Effector memory CD4-positive, alpha-beta T cell (primary cell): ENCODE measurements around the gene FOXP4.

ENCODE experiments used
- DNase-seq, 3 donors: peaks; one replicate each; pipeline ENCODE4 v3.0.0-alpha.2; 2020
- H3K27ac ChIP-seq: 2 replicates; pipeline ENCODE4 v1.7.0; 2013; ENCODE audit warnings: mild to moderate bottlenecking, low read length, moderate library complexity; ENCODE audit not compliant: insufficient read depth, poor library complexity, severe bottlenecking
- H3K27me3 ChIP-seq: replicated peaks from 2 replicates; pipeline ENCODE4 v1.7.0; 2013; ENCODE audit warnings: mild to moderate bottlenecking, low read length; ENCODE audit not compliant: insufficient read depth, control insufficient read depth, poor library complexity, severe bottlenecking
- H3K36me3 ChIP-seq: 2 replicates; pipeline ENCODE4 v1.7.0; 2013; ENCODE audit warnings: mild to moderate bottlenecking, low read length, moderate library complexity; ENCODE audit not compliant: control insufficient read depth, insufficient read depth
- H3K4me1 ChIP-seq: 2 replicates; pipeline ENCODE4 v1.7.0; 2013; ENCODE audit warnings: low read length, mild to moderate bottlenecking; ENCODE audit not compliant: control insufficient read depth, insufficient read depth, poor library complexity, severe bottlenecking
- H3K4me3 ChIP-seq: 2 replicates; pipeline ENCODE4 v1.7.0; 2013; ENCODE audit warnings: low read length, low read depth, mild to moderate bottlenecking; ENCODE audit not compliant: insufficient read depth, poor library complexity, severe bottlenecking
- H3K9me3 ChIP-seq: 2 replicates; pipeline ENCODE4 v1.7.0; 2013; ENCODE audit warnings: mild to moderate bottlenecking, low read length, moderate library complexity; ENCODE audit not compliant: control insufficient read depth

Gene FOXP4

GRCh38 chr6:41505122-41506049, 40.8 kb upstream of the FOXP4 start:
- Histone ChIP-seq H3K9me3 (no peaks in the 10 kb centered on the region), H3K27ac (no peak overlapping the region), H3K27me3 (peaks cover 32% of the 10 kb centered on the region), H3K4me1 (peaks cover 18% of the 10 kb centered on the region), H3K36me3 (no peaks in the 10 kb centered on the region), H3K4me3 (no peak overlapping the region)
- no peak for DNase-seq

- peaks cover 18% of the 10 kb centered on the region for H3K4me1 ChIP-seq
- peaks cover 28% of the 10 kb centered on the region for H3K27me3 ChIP-seq
- no peak overlapping the region for H3K27ac ChIP-seq
- no peaks in the 10 kb centered on the region for H3K9me3 ChIP-seq
- no peak for DNase-seq
- no peak overlapping the region for H3K4me3 ChIP-seq
- no peaks in the 10 kb centered on the region for H3K36me3 ChIP-seq
Observed at GRCh38 chr6:41508479-41508878, 37.7 kb upstream of the FOXP4 start.

GRCh38 chr6:41509580-41509979, 36.6 kb upstream of the FOXP4 start:
- Histone ChIP-seq H3K9me3 (no peaks in the 10 kb centered on the region), H3K36me3 (no peaks in the 10 kb centered on the region), H3K4me3 (no peak overlapping the region), H3K4me1 (peaks cover 11% of the 10 kb centered on the region), H3K27ac (no peak overlapping the region), H3K27me3 (peaks cover 19% of the 10 kb centered on the region)
- no peak for DNase-seq

- DNase-seq: no peak
Observed at GRCh38 chr6:41511443-41512060, 34.6 kb upstream of the FOXP4 start.

GRCh38 chr6:41512146-41512701, 34.0 kb upstream of the FOXP4 start:
- H3K27ac ChIP-seq: no peak overlapping the region
- no peaks in the 10 kb centered on the region for H3K9me3 ChIP-seq
- H3K27me3 ChIP-seq: peaks cover 3% of the 10 kb centered on the region
- no peak for DNase-seq
- H3K36me3 ChIP-seq: no peaks in the 10 kb centered on the region
- H3K4me3 ChIP-seq: no peak overlapping the region
- H3K4me1 ChIP-seq: no peaks in the 10 kb centered on the region

More at GRCh38 chr6:41511443-41512060, 34.6 kb upstream of the FOXP4 start:
- H3K4me1 ChIP-seq: no peaks in the 10 kb centered on the region
- no peak overlapping the region for H3K27ac ChIP-seq
- H3K36me3 ChIP-seq: no peaks in the 10 kb centered on the region
- H3K9me3 ChIP-seq: no peaks in the 10 kb centered on the region
- no peak overlapping the region for H3K4me3 ChIP-seq
- H3K27me3 ChIP-seq: peaks cover 3% of the 10 kb centered on the region

- Histone ChIP-seq H3K27ac (no peak overlapping the region), H3K9me3 (no peaks in the 10 kb centered on the region), H3K4me3 (no peak overlapping the region), H3K4me1 (no peaks in the 10 kb centered on the region), H3K36me3 (no peaks in the 10 kb centered on the region), H3K27me3 (no peaks in the 10 kb centered on the region)
- no peak for DNase-seq
Observed at GRCh38 chr6:41515995-41516394, 30.2 kb upstream of the FOXP4 start.

GRCh38 chr6:41518118-41518517, 28.1 kb upstream of the FOXP4 start:
- Histone ChIP-seq H3K36me3 (no peaks in the 10 kb centered on the region), H3K9me3 (no peaks in the 10 kb centered on the region), H3K27me3 (no peaks in the 10 kb centered on the region), H3K27ac (no peak overlapping the region), H3K4me1 (no peaks in the 10 kb centered on the region), H3K4me3 (no peak overlapping the region)
- no peak for DNase-seq

- H3K27ac ChIP-seq: no peak overlapping the region
- no peak overlapping the region for H3K4me3 ChIP-seq
- no peaks in the 10 kb centered on the region for H3K36me3 ChIP-seq
- no peaks in the 10 kb centered on the region for H3K9me3 ChIP-seq
- no peaks in the 10 kb centered on the region for H3K4me1 ChIP-seq
- no peak for DNase-seq
- H3K27me3 ChIP-seq: no peaks in the 10 kb centered on the region
Observed at GRCh38 chr6:41519305-41519744, 26.9 kb upstream of the FOXP4 start.

GRCh38 chr6:41519745-41520699, 26.2 kb upstream of the FOXP4 start:
- Histone ChIP-seq H3K4me1 (no peaks in the 10 kb centered on the region), H3K9me3 (no peaks in the 10 kb centered on the region), H3K4me3 (no peak overlapping the region), H3K27me3 (no peaks in the 10 kb centered on the region), H3K36me3 (no peaks in the 10 kb centered on the region), H3K27ac (no peak overlapping the region)
- DNase-seq: no peak
